GM11168 (cell line): Measurements from ENCODE around the gene RPL37A.
"Not testable (repeated sequence)": the region's sequence is repeated elsewhere in the genome, so short reads cannot be mapped to it uniquely, and the experiment has no call there.

Experiments
- in situ Hi-C: fragments of 300-500 bp; cut with MboI; formaldehyde crosslinking; loops from one replicate; pipeline ENCODE4 v1.12.0; 2022; ENCODE audit warnings: low sequenced_read_pairs; ENCODE audit not compliant: unreplicated experiment

Gene RPL37A

GRCh38 chr2:216507220-216508160, 8.8 kb downstream of the RPL37A start:
- in situ Hi-C loops = loop anchor here (5.0 kb wide), 1 partner anchor 155 kb away; no protein-coding TSS in a partner anchor

- in situ Hi-C loops = loop anchor here (5.0 kb wide), 1 partner anchor 154 kb away; no protein-coding TSS in a partner anchor
These were observed 9.6 kb downstream of the RPL37A start for GRCh38 chr2:216508229-216508628.

- in situ Hi-C loops = no loop called here
These were observed 18.2 kb downstream of the RPL37A start for GRCh38 chr2:216516730-216517350.

- in situ Hi-C loops = no loop called here
These were observed 19.0 kb downstream of the RPL37A start for GRCh38 chr2:216517447-216518225.

GRCh38 chr2:216518566-216519119, 20.0 kb downstream of the RPL37A start:
- in situ Hi-C loops = not testable (repeated sequence)

GRCh38 chr2:216519154-216519762, 20.6 kb downstream of the RPL37A start:
- in situ Hi-C loops = no loop called here

- in situ Hi-C loops = no loop called here
These were observed 21.5 kb downstream of the RPL37A start for GRCh38 chr2:216520112-216520511.

- in situ Hi-C loops = no loop called here
These were observed 24.4 kb downstream of the RPL37A start for GRCh38 chr2:216522892-216523502.

- in situ Hi-C loops = no loop called here
These were observed 27.3 kb downstream of the RPL37A start for GRCh38 chr2:216525972-216526371.

- in situ Hi-C loops = no loop called here
These were observed 28.3 kb downstream of the RPL37A start for GRCh38 chr2:216526939-216527338.

GRCh38 chr2:216527600-216527999, 29.0 kb downstream of the RPL37A start:
- in situ Hi-C loops = no loop called here

GRCh38 chr2:216532562-216532961, 33.9 kb downstream of the RPL37A start:
- in situ Hi-C loops = no loop called here

GRCh38 chr2:216533609-216534008, 35.0 kb downstream of the RPL37A start:
- in situ Hi-C loops = no loop called here

- in situ Hi-C loops = no loop called here
These were observed 36.2 kb downstream of the RPL37A start for GRCh38 chr2:216534809-216535208.

GRCh38 chr2:216535454-216535995, 36.9 kb downstream of the RPL37A start:
- in situ Hi-C loops = no loop called here

GRCh38 chr2:216536734-216537210, 38.1 kb downstream of the RPL37A start:
- in situ Hi-C loops = no loop called here

- in situ Hi-C loops = no loop called here
These were observed 38.7 kb downstream of the RPL37A start for GRCh38 chr2:216537366-216537765.

- in situ Hi-C loops = no loop called here
These were observed 39.9 kb downstream of the RPL37A start for GRCh38 chr2:216538538-216538937.

- in situ Hi-C loops = no loop called here
These were observed 40.5 kb downstream of the RPL37A start for GRCh38 chr2:216539120-216539519.
